OCI-LY3 (cell line): ENCODE data around the gene TBRG4.

Experiments used
- H2AFZ ChIP-seq: fragments of 200-600, 300-600 bp; shearing (Covaris generic); 2 replicates; pipeline ENCODE4 v1.6.0; 2014; ENCODE audit warnings: antibody characterized with exemption, low read depth, low read length
- H3K27ac ChIP-seq: fragments of 200-600, 300-600 bp; sonication (generic); 2 replicates; pipeline ENCODE4 v1.5.1; 2014; ENCODE audit warnings: mild to moderate bottlenecking, low read length, moderate library complexity, mixed read lengths
- H3K27me3 ChIP-seq: fragments of 200-600, 300-600 bp; sonication (generic); 2 replicates; pipeline ENCODE4 v1.6.1; 2014; ENCODE audit warnings: low read depth, low read length, mixed read lengths
- H3K36me3 ChIP-seq: fragments of 200-600, 300-600 bp; sonication (generic); replicated peaks from 2 replicates; pipeline ENCODE3; 2014; ENCODE audit warnings: low read depth, low read length, mixed read lengths
- H3K4me1 ChIP-seq: fragments of 300-600, 200-600 bp; sonication (generic); 2 replicates; pipeline ENCODE4 v1.6.1; 2014; ENCODE audit warnings: low read length, mixed read lengths
- H3K4me2 ChIP-seq: fragments of 200-600, 300-600 bp; sonication (generic); 2 replicates; pipeline ENCODE4 v1.6.1; 2014; ENCODE audit warnings: low read length, mixed read lengths
- H3K4me3 ChIP-seq: fragments of 300-600, 200-600 bp; sonication (generic); 2 replicates; pipeline ENCODE4 v1.5.1; 2014; ENCODE audit warnings: antibody characterized with exemption, mild to moderate bottlenecking, low read length, moderate library complexity
- H3K79me2 ChIP-seq: fragments of 300-600, 200-600 bp; shearing (Covaris generic); 2 replicates; pipeline ENCODE4 v1.6.1; 2014; ENCODE audit warnings: mild to moderate bottlenecking, low read length, mixed read lengths
- H3K9ac ChIP-seq: fragments of 300-600, 200-600 bp; shearing (Covaris generic); 2 replicates; pipeline ENCODE4 v1.6.0; 2014; ENCODE audit warnings: mild to moderate bottlenecking, low read length, moderate library complexity
- H3K9me3 ChIP-seq: fragments of 200-600, 300-600 bp; shearing (Covaris generic); 2 replicates; pipeline ENCODE4 v1.6.1; 2014; ENCODE audit warnings: low read length, mixed read lengths; ENCODE audit not compliant: insufficient read depth
- H4K20me1 ChIP-seq: fragments of 200-600, 300-600 bp; sonication (generic); 2 replicates; pipeline ENCODE4 v1.6.1; 2016; ENCODE audit warnings: low read length, mixed read lengths; ENCODE audit not compliant: insufficient read depth
- CTCF ChIP-seq: fragments of 200-600, 300-600 bp; sonication (generic); IDR thresholded peaks from 2 replicates; pipeline ENCODE4 v1.5.1; 2014; ENCODE audit warnings: antibody characterized with exemption, low read length, low read depth
- EZH2phosphoT487 ChIP-seq: fragments of 200-600 bp; shearing (Covaris generic); IDR thresholded peaks from 2 replicates; pipeline ENCODE4 v1.6.1; 2018; ENCODE audit warnings: antibody characterized with exemption, mixed run types, low read depth

TBRG4 gene

GRCh38 chr7:45076946-45077345 is 34.6 kb downstream of the TBRG4 start:
- no peak for TF ChIP-seq CTCF
- TF ChIP-seq EZH2phosphoT487 = no peak
- Histone ChIP-seq H3K4me1 (no peaks in the 10 kb centered on the region), H3K27ac (no peak overlapping the region), H3K79me2 (no peaks in the 10 kb centered on the region), H3K9ac (no peak overlapping the region), H3K36me3 (peaks cover 3% of the 10 kb centered on the region), H3K4me2 (no peak overlapping the region), H2AFZ (no peak overlapping the region), H3K27me3 (no peaks in the 10 kb centered on the region), H3K4me3 (no peak overlapping the region), H4K20me1 (no peaks in the 10 kb centered on the region), H3K9me3 (no peaks in the 10 kb centered on the region)

- Histone ChIP-seq H2AFZ (no peak overlapping the region), H3K9ac (no peak overlapping the region), H3K27me3 (no peaks in the 10 kb centered on the region), H4K20me1 (no peaks in the 10 kb centered on the region), H3K27ac (no peak overlapping the region), H3K79me2 (no peaks in the 10 kb centered on the region), H3K4me3 (no peak overlapping the region), H3K4me2 (no peak overlapping the region), H3K9me3 (no peaks in the 10 kb centered on the region), H3K36me3 (peaks cover 3% of the 10 kb centered on the region), H3K4me1 (no peaks in the 10 kb centered on the region)
- no peak for TF ChIP-seq CTCF
- no peak for TF ChIP-seq EZH2phosphoT487
Measured at GRCh38 chr7:45075871-45076796, 35.4 kb downstream of the TBRG4 start.

GRCh38 chr7:45075355-45075644 is 36.2 kb downstream of the TBRG4 start:
- Histone ChIP-seq H3K27me3 (no peaks in the 10 kb centered on the region), H2AFZ (no peak overlapping the region), H3K4me3 (no peak overlapping the region), H3K27ac (no peak overlapping the region), H3K9ac (no peak overlapping the region), H3K4me2 (no peak overlapping the region), H3K79me2 (no peaks in the 10 kb centered on the region), H3K9me3 (no peaks in the 10 kb centered on the region), H3K4me1 (no peaks in the 10 kb centered on the region), H4K20me1 (no peaks in the 10 kb centered on the region), H3K36me3 (peaks cover 3% of the 10 kb centered on the region)
- TF ChIP-seq EZH2phosphoT487 = no peak
- no peak for TF ChIP-seq CTCF

GRCh38 chr7:45074528-45075354 is 36.8 kb downstream of the TBRG4 start:
- Histone ChIP-seq H3K9me3 (no peaks in the 10 kb centered on the region), H3K27ac (no peak overlapping the region), H3K36me3 (peaks cover 3% of the 10 kb centered on the region), H3K9ac (no peak overlapping the region), H4K20me1 (no peaks in the 10 kb centered on the region), H3K4me2 (no peak overlapping the region), H3K4me3 (no peak overlapping the region), H3K27me3 (no peaks in the 10 kb centered on the region), H2AFZ (no peak overlapping the region), H3K4me1 (no peaks in the 10 kb centered on the region), H3K79me2 (no peaks in the 10 kb centered on the region)
- no peak for TF ChIP-seq EZH2phosphoT487
